Smooth muscle cell of the brain vasculature (primary cell): ENCODE data around the gene C2orf74.
"Not testable (repeated sequence)": the region's sequence is repeated elsewhere in the genome, so short reads cannot be mapped to it uniquely, and the experiment has no call there.

ENCODE experiments used
- DNase-seq: peaks from one replicate; pipeline ENCODE4 v3.0.0-alpha.2; 2012; ENCODE audit warnings: low read depth, low spot score

C2orf74 gene

DNA sequence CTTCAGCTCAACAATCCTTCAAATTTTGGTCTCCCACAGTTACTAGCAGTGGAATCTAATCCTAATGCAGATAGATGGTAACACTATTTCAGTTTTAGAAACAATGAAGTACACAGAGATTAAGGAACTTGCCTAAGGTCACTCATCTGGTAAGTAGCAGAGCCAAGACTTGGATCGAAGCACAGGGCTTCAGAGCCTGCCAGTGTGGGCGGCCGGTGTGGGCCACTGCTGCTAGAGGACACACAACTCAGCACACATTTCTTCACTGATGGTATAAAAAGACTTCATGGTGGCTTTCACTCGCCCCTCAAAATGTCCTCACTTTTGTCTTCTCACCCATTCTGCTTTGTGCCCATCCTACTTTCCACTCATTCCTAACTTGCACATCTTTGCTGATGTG lies 11.1 kb downstream of the C2orf74 start:
- no peak for DNase-seq

DNA sequence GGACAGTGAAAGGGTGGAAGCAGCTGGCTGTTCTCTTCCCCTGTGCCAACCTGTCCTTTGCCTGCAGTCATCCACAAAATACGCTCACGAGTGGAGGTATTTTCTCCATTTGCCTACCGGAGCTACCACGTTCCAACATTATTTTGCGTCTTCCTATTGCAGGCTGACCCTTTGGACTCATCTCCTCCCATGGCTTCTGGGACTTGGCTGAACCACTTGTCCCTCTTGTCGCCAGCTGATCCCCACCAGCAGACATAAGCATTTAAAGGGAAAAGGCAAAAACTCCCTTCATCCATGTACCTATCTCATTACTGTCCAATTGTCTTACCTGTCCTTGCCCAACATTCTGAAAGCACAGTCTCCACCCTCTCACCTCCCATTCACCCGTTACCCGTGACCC lies 13.0 kb downstream of the C2orf74 start:
- DNase-seq = no peak

- DNase-seq = peak; percentile 79
These were observed 15.1 kb downstream of the C2orf74 start for GRCh38 chr2:61176755-61177726.

DNA sequence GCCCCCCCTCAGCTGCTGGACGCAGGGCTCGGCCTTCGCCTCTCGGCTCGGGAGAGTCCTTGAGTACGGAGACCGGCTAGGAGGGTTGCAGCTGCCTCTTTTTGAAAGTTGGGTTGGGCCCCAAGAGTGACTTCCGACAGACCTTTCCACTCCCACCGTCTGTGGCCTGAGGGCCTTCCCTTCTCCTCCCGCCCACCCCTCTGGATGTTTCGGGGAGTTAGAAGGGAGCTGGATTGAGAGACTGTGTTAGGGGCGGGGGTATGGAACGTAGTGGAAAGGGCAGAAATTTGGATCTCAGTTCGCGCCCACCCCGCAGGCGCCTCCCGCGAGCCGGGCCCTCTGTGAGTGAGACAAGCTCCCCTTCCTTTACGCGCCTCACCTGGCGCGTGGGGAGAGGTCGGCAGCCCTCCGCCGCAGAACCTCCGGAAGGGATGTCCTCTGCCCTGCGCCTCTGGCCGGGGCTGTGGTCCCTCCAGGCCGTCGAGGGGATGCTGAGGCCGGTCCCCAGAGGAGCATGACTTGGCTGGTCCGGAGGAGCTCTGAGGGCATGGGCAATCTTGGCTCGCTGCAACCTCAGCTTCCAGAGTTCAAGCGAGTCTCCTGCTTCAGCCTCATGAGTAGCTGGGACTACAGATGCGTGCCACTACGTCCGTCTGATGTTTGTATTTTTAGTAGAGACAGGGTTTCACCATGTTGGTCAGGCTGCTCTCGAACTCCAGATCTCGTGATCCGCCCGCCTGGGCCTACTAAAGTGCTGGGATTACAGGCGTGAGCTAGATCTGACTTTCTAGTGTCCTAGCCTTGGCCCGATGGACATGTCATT lies 15.9 kb downstream of the C2orf74 start:
- DNase-seq = no peak

- no peak for DNase-seq
These were observed 16.9 kb downstream of the C2orf74 start for GRCh38 chr2:61178603-61179545.

- DNase-seq = no peak
These were observed 18.0 kb downstream of the C2orf74 start for GRCh38 chr2:61179701-61180639.

DNA sequence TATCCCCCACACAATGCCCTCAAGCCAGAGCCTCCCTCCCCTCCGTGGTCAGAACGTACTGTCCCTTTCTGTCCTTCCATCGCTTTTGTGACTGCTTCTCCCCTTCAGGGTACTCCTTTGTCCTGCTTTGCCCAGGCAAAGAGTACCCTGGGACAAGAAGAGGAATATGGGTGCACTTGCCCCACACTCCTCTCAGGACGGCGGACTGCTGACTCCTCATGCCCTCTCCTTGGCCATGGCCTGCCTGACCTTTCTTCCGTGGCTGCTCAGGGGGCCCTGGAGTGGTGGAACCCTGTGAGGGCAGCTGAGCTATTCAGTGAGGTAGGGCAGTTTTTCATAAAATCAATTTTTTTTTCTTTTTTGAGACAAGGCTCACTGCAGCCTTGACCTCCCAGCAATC lies 18.7 kb downstream of the C2orf74 start:
- no peak for DNase-seq

- DNase-seq = no peak
These were observed 19.5 kb downstream of the C2orf74 start for GRCh38 chr2:61181382-61182058.

DNA sequence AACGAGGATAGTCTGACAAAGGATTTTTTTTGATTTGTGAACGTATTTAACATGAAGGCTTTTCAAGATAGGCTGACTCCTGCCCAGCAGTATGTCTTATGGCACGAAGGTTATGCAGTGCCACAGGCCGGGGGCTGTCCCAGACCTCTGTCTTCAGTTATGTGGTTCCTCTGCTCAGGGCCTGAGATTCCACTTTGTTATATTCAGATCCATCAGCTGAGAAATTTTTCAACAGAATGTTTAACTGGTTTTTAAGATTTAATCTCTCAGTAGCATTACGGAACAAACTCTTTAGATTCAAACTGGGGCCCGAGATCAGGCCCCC lies 20.0 kb downstream of the C2orf74 start:
- DNase-seq = no peak

GRCh38 chr2:61183795-61184194 lies 21.8 kb downstream of the C2orf74 start:
- DNase-seq = no peak

- DNase-seq = no peak
These were observed 22.3 kb downstream of the C2orf74 start for GRCh38 chr2:61184263-61184662.

GRCh38 chr2:61185231-61185728 lies 23.3 kb downstream of the C2orf74 start:
- DNase-seq = no peak

DNA sequence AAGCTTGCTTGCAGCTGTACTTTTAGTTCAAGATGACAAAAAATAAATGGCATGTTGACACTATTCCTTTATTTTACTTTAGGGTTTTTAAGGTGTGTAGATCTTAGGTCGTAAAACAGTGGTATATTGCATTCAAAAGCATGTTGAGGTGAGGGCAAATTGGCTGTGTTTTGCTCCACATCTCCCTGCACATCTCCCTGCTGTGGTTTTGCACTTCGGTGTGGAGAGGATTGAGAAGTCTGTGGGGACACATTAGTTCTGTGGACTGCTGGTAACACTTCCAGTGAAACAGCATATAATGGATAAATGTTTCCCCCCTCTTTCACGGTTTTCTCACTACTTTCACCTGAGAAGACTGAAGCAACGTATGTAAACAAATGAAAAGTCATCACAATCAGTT lies 25.1 kb downstream of the C2orf74 start:
- no peak for DNase-seq

DNA sequence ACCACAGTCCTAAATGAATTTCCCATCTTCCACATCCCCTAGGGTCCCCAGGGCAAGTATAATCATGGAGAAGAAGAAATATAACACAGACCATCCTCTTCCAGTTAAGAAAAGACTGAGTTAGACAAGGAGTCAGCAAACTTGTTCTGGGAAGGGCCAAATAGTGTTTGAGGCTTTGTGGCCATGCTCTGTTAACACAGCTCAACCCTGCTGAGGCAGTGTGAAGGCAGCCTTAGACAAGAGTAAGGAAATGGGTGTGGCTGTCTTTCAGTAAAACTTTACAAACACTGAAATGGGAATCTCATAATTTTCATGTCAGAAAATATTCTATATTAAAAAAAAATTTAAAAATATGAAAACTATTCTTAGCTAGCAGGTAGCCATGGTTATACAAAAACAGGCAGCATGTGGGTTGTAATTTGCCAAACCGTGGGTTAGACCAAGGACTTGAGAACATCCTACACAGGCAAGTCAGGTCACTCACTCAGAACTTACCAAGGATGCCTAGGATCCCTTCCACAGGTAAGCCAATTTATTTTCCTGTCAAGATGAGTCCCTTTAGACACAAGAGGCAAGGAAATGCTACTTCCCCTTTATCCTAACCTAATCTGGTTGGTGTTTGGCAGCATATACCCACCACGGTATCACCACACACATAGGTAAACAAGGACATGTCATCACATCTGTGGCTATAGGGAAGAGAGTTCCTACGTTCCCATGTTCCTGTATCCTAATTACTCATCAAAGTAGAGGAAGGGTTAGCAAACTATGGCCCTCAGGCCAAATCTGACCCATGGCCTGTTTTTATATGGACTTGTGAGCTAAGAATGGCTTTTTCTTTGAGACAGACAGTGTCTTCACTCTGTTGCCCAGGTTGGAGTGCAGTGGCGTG lies 31.9 kb downstream of the C2orf74 start:
- DNase-seq = no peak

GRCh38 chr2:61194646-61195045 lies 32.7 kb downstream of the C2orf74 start:
- not testable (repeated sequence) for DNase-seq

GRCh38 chr2:61196671-61197070 lies 34.7 kb downstream of the C2orf74 start:
- DNase-seq = no peak

GRCh38 chr2:61205132-61205531 lies 43.1 kb downstream of the C2orf74 start:
- DNase-seq = no peak

DNA sequence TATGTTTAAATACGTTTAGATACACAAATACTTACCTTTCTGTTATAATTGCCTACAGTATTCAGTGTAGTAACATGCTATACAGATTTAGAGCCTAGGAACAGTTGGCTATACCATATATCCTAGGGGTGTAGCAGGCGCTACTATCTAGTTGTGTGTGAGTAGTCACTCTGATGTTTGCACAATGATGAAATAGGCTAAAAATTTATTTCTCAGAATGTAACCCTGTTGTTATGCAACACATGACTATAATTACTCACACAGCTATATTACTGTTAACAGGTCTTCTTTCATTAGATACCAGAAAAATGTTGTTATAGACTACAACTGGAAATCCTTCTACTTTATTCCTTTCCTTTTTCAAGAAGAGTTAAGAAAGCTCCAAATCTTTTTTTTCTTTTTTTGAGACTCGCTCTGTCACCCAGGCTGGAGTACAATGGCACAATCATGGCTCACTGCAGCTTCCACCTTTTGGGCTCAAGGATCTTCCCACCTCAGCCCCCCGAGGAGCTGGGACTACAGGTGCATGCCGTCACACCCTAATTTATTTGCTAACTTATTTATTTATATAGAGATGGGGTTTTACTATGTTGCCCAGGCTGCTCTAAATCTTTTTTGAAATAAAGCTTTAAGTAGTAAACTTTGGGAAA lies 48.5 kb downstream of the C2orf74 start:
- no peak for DNase-seq
